Measurements from ENCODE around the gene DFFB.

DFFB gene

DNA sequence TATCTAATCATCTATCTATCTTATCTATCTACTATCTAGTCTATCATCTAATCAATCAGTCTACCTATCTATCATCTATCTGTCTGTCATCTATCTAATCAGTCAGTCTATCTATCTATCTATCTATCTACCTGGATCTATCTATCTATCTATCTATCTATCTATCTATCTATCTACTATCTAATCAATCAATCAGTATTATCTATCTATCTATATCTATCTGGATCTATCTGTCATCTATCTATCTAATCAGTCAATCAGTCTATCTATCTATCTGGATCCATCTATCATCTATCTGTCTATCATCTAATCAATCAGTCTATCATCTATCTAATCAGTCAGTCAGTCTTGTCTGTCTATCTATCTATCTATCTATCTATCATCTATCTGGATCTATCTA is 69.7 kb downstream of the DFFB start:
- DNase-seq (ENCODE audit: low spot score) = no peak

GRCh38 chr1:3928586-3928985 is 71.3 kb downstream of the DFFB start:
- DNase-seq (ENCODE audit: low spot score) = no peak

- no peak for DNase-seq (ENCODE audit: low spot score)
Measured at GRCh38 chr1:3929126-3929525, 71.8 kb downstream of the DFFB start.

GRCh38 chr1:3930301-3931006 is 73.2 kb downstream of the DFFB start:
- no peak for DNase-seq (ENCODE audit: low spot score)

DNA sequence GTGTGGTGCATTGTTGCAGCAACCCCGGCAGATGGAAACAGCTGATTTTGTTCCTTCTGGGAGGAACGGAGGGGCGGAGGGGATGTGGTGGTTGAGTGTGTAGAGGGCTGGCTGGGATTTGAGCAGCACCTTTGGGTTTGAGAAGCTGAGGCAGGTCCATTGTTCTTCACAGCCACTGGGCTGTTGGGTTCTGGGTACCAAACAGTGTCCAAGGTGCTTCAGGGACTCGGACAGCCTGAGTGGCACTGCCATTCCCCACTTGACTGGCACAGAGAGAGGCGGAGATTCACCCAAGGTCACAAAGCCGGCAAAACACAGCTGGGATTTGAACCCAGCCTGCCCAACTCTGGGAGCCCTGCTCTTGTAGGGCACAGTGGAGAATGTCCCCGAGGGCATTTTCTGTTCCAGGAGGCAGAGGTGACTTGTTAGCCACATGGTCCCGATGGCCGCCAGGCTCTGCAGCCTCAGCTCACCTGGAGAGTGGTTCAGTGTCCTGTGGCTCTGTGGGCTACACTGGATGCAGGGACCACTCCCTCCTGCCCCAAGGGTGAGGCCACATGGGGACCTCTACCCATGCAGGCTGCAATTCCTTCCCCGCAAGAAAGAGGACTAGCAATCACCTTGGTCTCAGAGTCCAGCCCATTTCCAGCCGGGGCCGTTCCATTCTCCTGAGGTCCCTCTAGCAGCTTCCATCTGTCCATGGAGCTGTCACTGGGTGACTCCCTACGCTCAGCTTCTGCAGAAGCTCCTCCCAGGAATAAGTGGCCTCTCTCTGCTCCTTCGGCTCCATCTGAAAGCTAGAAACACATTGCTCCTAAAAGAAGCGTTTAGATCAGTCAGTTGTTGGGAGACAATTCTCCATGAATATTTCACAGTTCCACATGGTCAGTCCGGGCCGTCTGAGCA is 74.0 kb downstream of the DFFB start:
- no peak for DNase-seq (ENCODE audit: low spot score)

DNA sequence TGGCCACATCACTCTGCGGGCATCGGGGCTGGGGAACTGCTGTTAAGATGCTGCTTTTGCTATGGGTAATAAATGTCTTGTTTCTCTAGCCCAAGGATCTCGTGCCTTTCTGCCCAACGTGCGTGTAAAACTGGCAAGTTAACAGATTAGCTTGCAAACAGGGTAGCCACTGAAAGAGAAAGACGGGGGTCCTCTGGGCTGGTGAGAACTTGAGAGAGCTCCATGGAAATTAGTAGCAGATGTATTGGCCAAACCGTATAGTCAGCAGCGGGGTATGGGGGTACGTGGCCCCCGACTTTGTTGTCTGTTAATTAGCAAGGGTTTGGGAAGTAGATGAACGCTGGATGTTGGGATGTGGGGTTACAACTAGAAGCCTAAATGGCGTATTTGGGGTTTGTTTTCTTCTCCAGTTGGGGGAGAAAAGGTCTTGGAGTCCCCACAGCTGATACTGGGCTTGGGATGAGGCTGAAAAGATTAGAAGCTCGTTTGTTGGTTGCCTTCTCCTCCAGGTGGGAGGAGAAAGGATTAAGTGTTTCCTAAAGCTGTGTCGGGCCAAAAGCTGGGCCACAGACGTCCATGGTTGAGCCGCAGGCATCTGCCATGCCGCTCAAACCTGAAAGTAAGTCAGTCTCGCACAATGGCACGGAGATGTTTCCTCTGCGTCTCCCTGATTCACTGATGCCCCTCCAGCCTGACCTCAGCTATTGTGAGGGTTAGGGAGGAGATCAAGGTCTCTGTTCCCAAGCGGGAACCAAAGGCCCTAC is 75.1 kb downstream of the DFFB start:
- DNase-seq (ENCODE audit: low spot score) = no peak
